ENCODE data around the gene ZNF8. TPM values are rescaled to one million over a fixed set of nuclear protein-coding genes. Genes with fewer than 3 reads are reported as not detected.
"Not testable (repeated sequence)": the region's sequence is repeated elsewhere in the genome, so short reads cannot be mapped to it uniquely, and the experiment has no call there.

ZNF8 gene
- polyA plus RNA-seq, 4 donors: 0.54 to 4.3 (median 1.5) TPM

GRCh38 chr19:58304748-58305064 lies 26.0 kb downstream of the ZNF8 start:
- DNase-seq (no peak), FAIRE-seq (no peak)
- no peaks in the 10 kb centered on the region for H3K27me3 ChIP-seq (ENCODE audit: control insufficient read depth in 3 of 3, insufficient read depth in 3 of 3, low read length in 3 of 3)
- peaks cover 0 to 16% (median 7%) of the 10 kb centered on the region in 3 donors for H3K4me1 ChIP-seq (ENCODE audit: control insufficient read depth in 3 of 3, insufficient read depth in 2 of 3, low read depth in 1 of 3, low read length in 2 of 3)
- peak overlapping the region; percentile 73 to 92 (median 81) for H3K4me3 ChIP-seq (ENCODE audit: low read depth in 1 of 3, low read length in 3 of 3)
- H3K9me3 ChIP-seq (ENCODE audit: control insufficient read depth in 2 of 2, insufficient read depth in 1 of 2, low read depth in 1 of 2, low read length in 1 of 2): no peaks in the 10 kb centered on the region
- WGBS, 3 donors: 22 to 32% (median 32%) methylated on average over 7 of the region's 7 CpGs
- H3K36me3 ChIP-seq (ENCODE audit: control insufficient read depth in 3 of 3, insufficient read depth in 2 of 3, low read depth in 1 of 3, low read length in 3 of 3): peaks cover 8 to 25% (median 14%) of the 10 kb centered on the region in 3 donors
- peak overlapping the region; percentile 82 to 91 (median 85) for H3K27ac ChIP-seq (ENCODE audit: low read depth in 1 of 3, low read length in 2 of 3)

- H3K36me3 ChIP-seq (ENCODE audit: control insufficient read depth in 3 of 3, insufficient read depth in 2 of 3, low read depth in 1 of 3, low read length in 3 of 3): peaks cover 6 to 23% (median 14%) of the 10 kb centered on the region in 3 donors
- DNase-seq (peak; percentile 98 to 99), FAIRE-seq (peak; percentile 33)
- H3K4me3 ChIP-seq (ENCODE audit: low read depth in 1 of 3, low read length in 3 of 3): peak within 1 kb of the TSS; percentile 73 to 92 (median 81)
- no peaks in the 10 kb centered on the region for H3K9me3 ChIP-seq (ENCODE audit: control insufficient read depth in 2 of 2, insufficient read depth in 1 of 2, low read depth in 1 of 2, low read length in 1 of 2)
- H3K4me1 ChIP-seq (ENCODE audit: control insufficient read depth in 3 of 3, insufficient read depth in 2 of 3, low read depth in 1 of 3, low read length in 2 of 3): peaks cover 0 to 16% (median 7%) of the 10 kb centered on the region in 3 donors
- no peaks in the 10 kb centered on the region for H3K27me3 ChIP-seq (ENCODE audit: control insufficient read depth in 3 of 3, insufficient read depth in 3 of 3, low read length in 3 of 3)
- 1% methylated on average over 51 to 55 of the region's 55 CpGs for WGBS, 3 donors
- H3K27ac ChIP-seq (ENCODE audit: low read depth in 1 of 3, low read length in 2 of 3): peak within 1 kb of the TSS; percentile 82 to 98 (median 91)
Measured at GRCh38 chr19:58305065-58305931, 26.5 kb downstream of the ZNF8 start, which contains the start of gene ERVK3-1. TSS of gene ERVK3-1 (plus strand) at chr19:58305377. CDS start at chr19:58312169, 6,792 bp downstream.

GRCh38 chr19:58305932-58306323 lies 27.2 kb downstream of the ZNF8 start:
- peaks cover 0 to 16% (median 7%) of the 10 kb centered on the region in 3 donors for H3K4me1 ChIP-seq (ENCODE audit: control insufficient read depth in 3 of 3, insufficient read depth in 2 of 3, low read depth in 1 of 3, low read length in 2 of 3)
- H3K9me3 ChIP-seq (ENCODE audit: control insufficient read depth in 2 of 2, insufficient read depth in 1 of 2, low read depth in 1 of 2, low read length in 1 of 2): peaks cover 0 to 3% of the 10 kb centered on the region in 2 donors
- 17 to 31% (median 25%) methylated on average over 12 of the region's 12 CpGs for WGBS, 3 donors
- peak; percentile 66 to 76 for DNase-seq
- no peak for FAIRE-seq
- peaks cover 3 to 17% (median 14%) of the 10 kb centered on the region in 3 donors for H3K36me3 ChIP-seq (ENCODE audit: control insufficient read depth in 3 of 3, insufficient read depth in 2 of 3, low read depth in 1 of 3, low read length in 3 of 3)
- H3K27ac ChIP-seq (ENCODE audit: low read depth in 1 of 3, low read length in 2 of 3): peak overlapping the region; percentile 82 to 98 (median 91)
- no peaks in the 10 kb centered on the region for H3K27me3 ChIP-seq (ENCODE audit: control insufficient read depth in 3 of 3, insufficient read depth in 3 of 3, low read length in 3 of 3)
- peak overlapping the region; percentile 73 to 92 (median 81) for H3K4me3 ChIP-seq (ENCODE audit: low read depth in 1 of 3, low read length in 3 of 3)

GRCh38 chr19:58307736-58308135 lies 29.0 kb downstream of the ZNF8 start:
- DNase-seq (no peak), FAIRE-seq (no peak)
- H3K27me3 ChIP-seq (ENCODE audit: control insufficient read depth in 3 of 3, insufficient read depth in 3 of 3, low read length in 3 of 3): no peaks in the 10 kb centered on the region
- H3K4me3 ChIP-seq (ENCODE audit: low read depth in 1 of 3, low read length in 3 of 3): no peak overlapping the region
- peaks cover 0 to 16% (median 7%) of the 10 kb centered on the region in 3 donors for H3K4me1 ChIP-seq (ENCODE audit: control insufficient read depth in 3 of 3, insufficient read depth in 2 of 3, low read depth in 1 of 3, low read length in 2 of 3)
- H3K27ac ChIP-seq (ENCODE audit: low read depth in 1 of 3, low read length in 2 of 3): no peak overlapping the region
- peaks cover 0 to 20% of the 10 kb centered on the region in 2 donors for H3K9me3 ChIP-seq (ENCODE audit: control insufficient read depth in 2 of 2, insufficient read depth in 1 of 2, low read depth in 1 of 2, low read length in 1 of 2)
- 85 to 97% (median 95%) methylated on average over 4 of the region's 4 CpGs for WGBS, 3 donors
- H3K36me3 ChIP-seq (ENCODE audit: control insufficient read depth in 3 of 3, insufficient read depth in 2 of 3, low read depth in 1 of 3, low read length in 3 of 3): peaks cover 3 to 28% (median 22%) of the 10 kb centered on the region in 3 donors

GRCh38 chr19:58310685-58311084 lies 31.9 kb downstream of the ZNF8 start:
- peaks cover 0 to 25% of the 10 kb centered on the region in 2 donors for H3K9me3 ChIP-seq (ENCODE audit: control insufficient read depth in 2 of 2, insufficient read depth in 1 of 2, low read depth in 1 of 2, low read length in 1 of 2)
- H3K36me3 ChIP-seq (ENCODE audit: control insufficient read depth in 3 of 3, insufficient read depth in 2 of 3, low read depth in 1 of 3, low read length in 3 of 3): peaks cover 12 to 49% (median 35%) of the 10 kb centered on the region in 3 donors
- H3K27ac ChIP-seq (ENCODE audit: low read depth in 1 of 3, low read length in 2 of 3); DNase-seq; H3K27me3 ChIP-seq (ENCODE audit: control insufficient read depth in 3 of 3, insufficient read depth in 3 of 3, low read length in 3 of 3); H3K4me3 ChIP-seq (ENCODE audit: low read depth in 1 of 3, low read length in 3 of 3); FAIRE-seq: not testable (repeated sequence)
- peaks cover 0 to 11% (median 7%) of the 10 kb centered on the region in 3 donors for H3K4me1 ChIP-seq (ENCODE audit: control insufficient read depth in 3 of 3, insufficient read depth in 2 of 3, low read depth in 1 of 3, low read length in 2 of 3)
- WGBS, 3 donors: 73 to 99% (median 94%) methylated on average over 13 of the region's 13 CpGs

GRCh38 chr19:58311345-58311865 lies 32.6 kb downstream of the ZNF8 start:
- Histone ChIP-seq H3K4me1 (ENCODE audit: control insufficient read depth in 3 of 3, insufficient read depth in 2 of 3, low read depth in 1 of 3, low read length in 2 of 3) (peaks cover 0 to 9% (median 7%) of the 10 kb centered on the region in 3 donors), H3K36me3 (ENCODE audit: control insufficient read depth in 3 of 3, insufficient read depth in 2 of 3, low read depth in 1 of 3, low read length in 3 of 3) (peaks cover 12 to 56% (median 34%) of the 10 kb centered on the region in 3 donors), H3K4me3 (ENCODE audit: low read depth in 1 of 3, low read length in 3 of 3) (no peak overlapping the region), H3K27me3 (ENCODE audit: control insufficient read depth in 3 of 3, insufficient read depth in 3 of 3, low read length in 3 of 3) (no peaks in the 10 kb centered on the region), H3K9me3 (ENCODE audit: control insufficient read depth in 2 of 2, insufficient read depth in 1 of 2, low read depth in 1 of 2, low read length in 1 of 2) (peaks cover 0 to 25% of the 10 kb centered on the region in 2 donors), H3K27ac (ENCODE audit: low read depth in 1 of 3, low read length in 2 of 3) (no peak overlapping the region)
- FAIRE-seq (no peak), DNase-seq (no peak)
- 91 to 97% (median 96%) methylated on average over 7 of the region's 7 CpGs for WGBS, 3 donors

GRCh38 chr19:58315580-58315979 lies 36.8 kb downstream of the ZNF8 start:
- DNase-seq: no peak
- Histone ChIP-seq H3K4me1 (ENCODE audit: control insufficient read depth in 3 of 3, insufficient read depth in 2 of 3, low read depth in 1 of 3, low read length in 2 of 3) (no peaks in the 10 kb centered on the region), H3K27me3 (ENCODE audit: control insufficient read depth in 3 of 3, insufficient read depth in 3 of 3, low read length in 3 of 3) (no peaks in the 10 kb centered on the region), H3K36me3 (ENCODE audit: control insufficient read depth in 3 of 3, insufficient read depth in 2 of 3, low read depth in 1 of 3, low read length in 3 of 3) (peaks cover 9 to 58% (median 21%) of the 10 kb centered on the region in 3 donors), H3K27ac (ENCODE audit: low read depth in 1 of 3, low read length in 2 of 3) (no peak overlapping the region), H3K4me3 (ENCODE audit: low read depth in 1 of 3, low read length in 3 of 3) (no peak overlapping the region), H3K9me3 (ENCODE audit: control insufficient read depth in 2 of 2, insufficient read depth in 1 of 2, low read depth in 1 of 2, low read length in 1 of 2) (peaks cover 0 to 29% of the 10 kb centered on the region in 2 donors)
- no peak for FAIRE-seq
- WGBS, 3 donors: 97 to 100% (median 99%) methylated on average over 2 of the region's 2 CpGs

GRCh38 chr19:58317476-58318072 lies 38.8 kb downstream of the ZNF8 start:
- Histone ChIP-seq H3K27ac (ENCODE audit: low read depth in 1 of 3, low read length in 2 of 3) (no peak overlapping the region), H3K4me3 (ENCODE audit: low read depth in 1 of 3, low read length in 3 of 3) (no peak overlapping the region), H3K27me3 (ENCODE audit: control insufficient read depth in 3 of 3, insufficient read depth in 3 of 3, low read length in 3 of 3) (no peaks in the 10 kb centered on the region), H3K4me1 (ENCODE audit: control insufficient read depth in 3 of 3, insufficient read depth in 2 of 3, low read depth in 1 of 3, low read length in 2 of 3) (no peaks in the 10 kb centered on the region), H3K36me3 (ENCODE audit: control insufficient read depth in 3 of 3, insufficient read depth in 2 of 3, low read depth in 1 of 3, low read length in 3 of 3) (peaks cover 9 to 42% (median 15%) of the 10 kb centered on the region in 3 donors), H3K9me3 (ENCODE audit: control insufficient read depth in 2 of 2, insufficient read depth in 1 of 2, low read depth in 1 of 2, low read length in 1 of 2) (peaks cover 0 to 11% of the 10 kb centered on the region in 2 donors)
- WGBS, 3 donors: 67 to 75% (median 73%) methylated on average over 7 of the region's 7 CpGs
- FAIRE-seq (no peak), DNase-seq (peak in 1 of 2 donors; percentile 49)

All from small intestine (tissue), 7 donors.